ENCODE measurements around the gene PRDM13. TPM values are rescaled to one million over a fixed set of nuclear protein-coding genes. Genes with fewer than 3 reads are reported as not detected.
"Not testable (repeated sequence)": the region's sequence is repeated elsewhere in the genome, so short reads cannot be mapped to it uniquely, and the experiment has no call there.

Gene PRDM13
- total RNA-seq, 1 donor from 2014 or later: not detected

- H3K9me3 ChIP-seq (ENCODE audit: low read depth): no peaks in the 10 kb centered on the region
- no peak overlapping the region for H3K9ac ChIP-seq
- H3K27ac ChIP-seq: no peak overlapping the region
- H3K4me2 ChIP-seq: peak overlapping the region; percentile 67
- TF ChIP-seq EZH2 (IDR thresholded peaks at IDR 0.05): peak; percentile 95
- TF ChIP-seq, protein P1, sequence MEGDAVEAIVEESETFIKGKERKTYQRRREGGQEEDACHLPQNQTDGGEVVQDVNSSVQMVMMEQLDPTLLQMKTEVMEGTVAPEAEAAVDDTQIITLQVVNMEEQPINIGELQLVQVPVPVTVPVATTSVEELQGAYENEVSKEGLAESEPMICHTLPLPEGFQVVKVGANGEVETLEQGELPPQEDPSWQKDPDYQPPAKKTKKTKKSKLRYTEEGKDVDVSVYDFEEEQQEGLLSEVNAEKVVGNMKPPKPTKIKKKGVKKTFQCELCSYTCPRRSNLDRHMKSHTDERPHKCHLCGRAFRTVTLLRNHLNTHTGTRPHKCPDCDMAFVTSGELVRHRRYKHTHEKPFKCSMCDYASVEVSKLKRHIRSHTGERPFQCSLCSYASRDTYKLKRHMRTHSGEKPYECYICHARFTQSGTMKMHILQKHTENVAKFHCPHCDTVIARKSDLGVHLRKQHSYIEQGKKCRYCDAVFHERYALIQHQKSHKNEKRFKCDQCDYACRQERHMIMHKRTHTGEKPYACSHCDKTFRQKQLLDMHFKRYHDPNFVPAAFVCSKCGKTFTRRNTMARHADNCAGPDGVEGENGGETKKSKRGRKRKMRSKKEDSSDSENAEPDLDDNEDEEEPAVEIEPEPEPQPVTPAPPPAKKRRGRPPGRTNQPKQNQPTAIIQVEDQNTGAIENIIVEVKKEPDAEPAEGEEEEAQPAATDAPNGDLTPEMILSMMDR (IDR thresholded peaks at IDR 0.05): no peak
- peak; percentile 96 for TF ChIP-seq EZH2phosphoT487 (IDR thresholded peaks at IDR 0.05)
- peaks cover 4% of the 10 kb centered on the region for H3K9me3 Mint-ChIP-seq
- peak; percentile 66 for DNase-seq (ENCODE audit: low spot score)
- no peaks in the 10 kb centered on the region for H3K36me3 ChIP-seq
- peaks cover 77% of the 10 kb centered on the region for H3K27me3 Mint-ChIP-seq (ENCODE audit: insufficient read depth, low read depth)
- H4K20me1 ChIP-seq (ENCODE audit: low read depth): peaks cover 54% of the 10 kb centered on the region
- no peak overlapping the region for H3K27ac Mint-ChIP-seq
- peaks cover 3% of the 10 kb centered on the region for H3K4me1 ChIP-seq
- peaks cover 16% of the 10 kb centered on the region for H3K4me1 Mint-ChIP-seq
- peaks cover 13% of the 10 kb centered on the region for H3F3A ChIP-seq (ENCODE audit: low read depth)
- H2AFZ ChIP-seq (replicated peaks): no peak overlapping the region
- peaks cover 94% of the 10 kb centered on the region for H3K27me3 ChIP-seq
- H3K4me3 Mint-ChIP-seq: no peak overlapping the region
- no peaks in the 10 kb centered on the region for H3K36me3 Mint-ChIP-seq
- H3K4me3 ChIP-seq: peak overlapping the region; percentile 9
- H3K79me2 ChIP-seq (ENCODE audit: low read depth): no peaks in the 10 kb centered on the region
Observed at GRCh38 chr6:99590728-99591672, 15.6 kb upstream of the PRDM13 start.

DNA sequence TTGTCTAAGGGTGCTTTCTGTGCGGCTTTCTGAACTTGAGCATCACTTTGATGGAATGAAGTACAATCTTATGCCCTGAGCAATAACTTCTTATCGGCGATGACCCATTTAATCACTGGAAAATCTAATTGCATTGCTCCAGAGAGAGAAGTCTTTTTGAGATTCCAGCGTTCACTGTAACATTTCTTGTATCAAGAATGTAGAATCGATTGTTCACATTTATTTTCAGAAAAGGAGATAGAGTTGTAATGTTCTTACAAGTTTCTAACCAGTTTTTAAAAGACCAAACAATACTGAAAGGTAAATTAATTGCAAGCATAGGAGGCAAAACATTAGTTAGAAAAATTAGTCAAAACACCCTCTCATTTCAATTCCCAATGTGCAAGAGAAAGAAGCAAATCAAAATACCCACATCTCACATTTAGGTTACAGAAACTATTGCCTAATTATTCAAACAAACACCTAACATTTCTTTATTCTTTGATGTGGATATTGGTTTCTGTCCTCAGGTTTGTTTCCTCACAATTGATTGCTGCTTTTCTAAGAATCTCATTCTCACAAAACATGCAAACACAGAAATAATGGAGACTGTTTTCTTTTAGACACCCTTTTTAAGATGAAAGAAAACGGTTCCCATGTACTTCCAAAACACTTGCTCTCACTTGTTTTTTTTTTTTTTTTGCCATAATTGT lies 14.8 kb upstream of the PRDM13 start:
- Mint-ChIP-seq H3K4me1 (peaks cover 16% of the 10 kb centered on the region), H3K9me3 (peaks cover 4% of the 10 kb centered on the region), H3K27ac (no peak overlapping the region), H3K27me3 (ENCODE audit: insufficient read depth, low read depth) (peaks cover 82% of the 10 kb centered on the region), H3K36me3 (no peaks in the 10 kb centered on the region), H3K4me3 (no peak overlapping the region)
- H4K20me1 ChIP-seq (ENCODE audit: low read depth): peaks cover 54% of the 10 kb centered on the region
- H3K27ac ChIP-seq: no peak overlapping the region
- H3K4me1 ChIP-seq: peaks cover 3% of the 10 kb centered on the region
- H3K4me2 ChIP-seq: peak overlapping the region; percentile 67
- DNase-seq (ENCODE audit: low spot score): no peak
- H3K79me2 ChIP-seq (ENCODE audit: low read depth): no peaks in the 10 kb centered on the region
- H3K36me3 ChIP-seq: no peaks in the 10 kb centered on the region
- TF ChIP-seq, protein P1 (IDR thresholded peaks at IDR 0.05): no peak
- no peak for TF ChIP-seq EZH2 (IDR thresholded peaks at IDR 0.05)
- TF ChIP-seq EZH2phosphoT487 (IDR thresholded peaks at IDR 0.05): no peak
- no peak overlapping the region for H3K4me3 ChIP-seq
- H2AFZ ChIP-seq (replicated peaks): no peak overlapping the region
- H3F3A ChIP-seq (ENCODE audit: low read depth): peaks cover 13% of the 10 kb centered on the region
- no peak overlapping the region for H3K9ac ChIP-seq
- no peaks in the 10 kb centered on the region for H3K9me3 ChIP-seq (ENCODE audit: low read depth)
- H3K27me3 ChIP-seq: peaks cover 97% of the 10 kb centered on the region

DNA sequence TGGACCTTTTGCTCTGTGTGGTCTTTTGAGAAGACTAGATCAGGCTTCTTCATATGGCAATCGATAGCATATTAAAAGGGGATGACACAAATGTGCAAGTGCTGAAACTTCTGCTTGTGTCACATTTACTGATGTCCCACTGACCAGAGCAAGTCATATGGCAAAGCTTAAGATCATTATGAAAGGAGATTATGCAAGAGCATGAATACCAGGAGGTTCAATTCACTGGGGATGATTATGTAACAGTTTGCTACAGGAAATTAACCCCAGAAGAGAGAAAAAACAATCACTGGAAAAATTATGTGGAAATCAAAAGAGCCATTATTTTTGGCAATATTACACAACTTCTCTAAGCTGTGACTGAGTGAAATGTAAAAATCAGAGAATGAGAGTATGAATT lies 13.7 kb upstream of the PRDM13 start:
- peaks cover 4% of the 10 kb centered on the region for H3K9me3 Mint-ChIP-seq

GRCh38 chr6:99594696-99595095 lies 11.9 kb upstream of the PRDM13 start:
- H3K27me3 ChIP-seq: peaks cover 100% of the 10 kb centered on the region
- H3K9me3 ChIP-seq (ENCODE audit: low read depth); H3K36me3 Mint-ChIP-seq; H3K27ac Mint-ChIP-seq; H3F3A ChIP-seq (ENCODE audit: low read depth); H3K4me2 ChIP-seq; H3K4me3 ChIP-seq; H3K4me1 ChIP-seq; DNase-seq (ENCODE audit: low spot score); H3K4me3 Mint-ChIP-seq; H3K79me2 ChIP-seq (ENCODE audit: low read depth); H3K36me3 ChIP-seq; H3K27ac ChIP-seq; H3K9me3 Mint-ChIP-seq; H3K9ac ChIP-seq; H2AFZ ChIP-seq (replicated peaks): not testable (repeated sequence)
- H3K4me1 Mint-ChIP-seq: peaks cover 10% of the 10 kb centered on the region
- H4K20me1 ChIP-seq (ENCODE audit: low read depth): peaks cover 40% of the 10 kb centered on the region
- H3K27me3 Mint-ChIP-seq (ENCODE audit: insufficient read depth, low read depth): peaks cover 86% of the 10 kb centered on the region

More for the DNA sequence above, 13.7 kb upstream of the PRDM13 start:
- no peak overlapping the region for H3K4me3 ChIP-seq
- peaks cover 49% of the 10 kb centered on the region for H4K20me1 ChIP-seq (ENCODE audit: low read depth)
- H3K4me1 ChIP-seq: peaks cover 3% of the 10 kb centered on the region
- TF ChIP-seq EZH2 (IDR thresholded peaks at IDR 0.05) (no peak), EZH2phosphoT487 (IDR thresholded peaks at IDR 0.05) (no peak)
- TF ChIP-seq, protein P1 (IDR thresholded peaks at IDR 0.05): no peak
- H3K27me3 ChIP-seq: peaks cover 100% of the 10 kb centered on the region
- H3K27ac ChIP-seq: no peak overlapping the region
- H3K79me2 ChIP-seq (ENCODE audit: low read depth): no peaks in the 10 kb centered on the region
- no peak overlapping the region for H3K4me2 ChIP-seq
- no peak overlapping the region for H3K9ac ChIP-seq
- H3K4me3 Mint-ChIP-seq: no peak overlapping the region
- no peaks in the 10 kb centered on the region for H3K36me3 ChIP-seq
- H2AFZ ChIP-seq (replicated peaks): no peak overlapping the region
- H3K36me3 Mint-ChIP-seq: no peaks in the 10 kb centered on the region
- peaks cover 16% of the 10 kb centered on the region for H3K4me1 Mint-ChIP-seq
- H3K27me3 Mint-ChIP-seq (ENCODE audit: insufficient read depth, low read depth): peaks cover 84% of the 10 kb centered on the region
- DNase-seq (ENCODE audit: low spot score): no peak
- no peaks in the 10 kb centered on the region for H3K9me3 ChIP-seq (ENCODE audit: low read depth)
- peaks cover 13% of the 10 kb centered on the region for H3F3A ChIP-seq (ENCODE audit: low read depth)
- no peak overlapping the region for H3K27ac Mint-ChIP-seq
